Measurements from ENCODE around the gene CAPZB.

CAPZB gene

DNA sequence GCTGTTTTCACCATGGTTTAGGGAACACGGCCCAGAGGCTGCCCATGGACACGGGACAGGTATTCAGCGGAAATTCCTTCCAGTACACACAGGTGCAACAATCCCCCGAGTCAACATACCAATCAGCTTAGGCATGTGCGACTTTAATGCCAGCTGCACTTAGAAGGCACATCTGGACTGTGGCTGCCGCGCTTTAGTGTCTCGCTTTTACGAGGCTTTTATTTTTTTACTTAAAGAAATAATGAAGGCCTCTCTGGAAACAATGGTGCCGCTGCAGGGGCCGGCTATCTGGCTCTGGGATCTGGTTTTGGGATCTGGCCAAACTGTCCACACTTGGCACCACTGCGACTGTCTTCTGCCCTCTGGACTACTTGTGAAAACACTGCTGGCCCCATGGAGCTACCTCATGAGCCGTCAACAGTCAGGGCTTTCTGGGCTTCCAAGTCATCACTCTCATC, 117.7 kb downstream of the CAPZB start:
- DNase-seq (ENCODE audit: low read depth) = no peak

DNA sequence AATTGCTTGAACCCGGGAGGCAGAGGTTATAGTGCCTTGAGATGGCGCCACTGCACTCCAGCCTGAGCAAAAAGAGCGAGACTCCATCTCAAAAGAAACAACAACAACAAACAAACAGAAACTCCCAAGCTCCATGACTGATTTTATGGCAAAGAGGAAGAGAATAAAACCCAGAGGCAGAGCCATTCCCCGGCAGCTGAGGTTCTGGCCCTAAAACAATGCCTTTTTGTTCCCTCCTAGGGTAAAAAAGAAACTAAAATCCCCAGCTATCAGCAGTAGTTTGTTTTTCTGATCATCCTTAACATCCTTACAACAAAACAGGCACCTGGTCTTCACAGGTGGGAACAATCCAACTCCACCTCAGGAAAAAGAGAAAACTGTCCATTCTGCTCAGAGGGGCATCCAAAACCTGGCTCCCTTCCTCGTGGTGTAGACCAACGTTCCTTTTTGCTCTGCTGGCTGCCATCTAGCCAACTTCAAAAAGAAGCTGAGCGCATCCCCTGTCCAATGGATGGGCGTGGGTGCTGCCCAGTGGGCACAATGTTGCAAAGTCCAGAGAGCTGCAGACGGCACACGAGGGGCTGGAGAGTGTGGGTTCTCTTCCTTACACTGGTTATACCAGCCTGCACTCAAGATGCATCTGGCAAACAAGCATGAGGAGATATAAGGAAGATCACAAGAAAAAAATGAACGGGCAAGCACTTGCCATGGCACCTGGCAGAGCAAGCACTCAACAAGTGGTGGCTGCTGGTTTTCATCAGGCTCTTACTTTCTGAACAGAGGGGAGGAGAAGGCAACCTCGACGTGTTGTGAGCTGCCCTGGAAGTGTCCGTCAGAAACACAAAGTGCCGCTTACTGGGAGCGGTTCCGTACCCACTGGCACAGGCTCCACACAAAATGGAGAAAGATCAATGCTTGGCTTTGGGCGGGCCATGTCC, 118.5 kb downstream of the CAPZB start:
- DNase-seq (ENCODE audit: low read depth) = no peak

DNA sequence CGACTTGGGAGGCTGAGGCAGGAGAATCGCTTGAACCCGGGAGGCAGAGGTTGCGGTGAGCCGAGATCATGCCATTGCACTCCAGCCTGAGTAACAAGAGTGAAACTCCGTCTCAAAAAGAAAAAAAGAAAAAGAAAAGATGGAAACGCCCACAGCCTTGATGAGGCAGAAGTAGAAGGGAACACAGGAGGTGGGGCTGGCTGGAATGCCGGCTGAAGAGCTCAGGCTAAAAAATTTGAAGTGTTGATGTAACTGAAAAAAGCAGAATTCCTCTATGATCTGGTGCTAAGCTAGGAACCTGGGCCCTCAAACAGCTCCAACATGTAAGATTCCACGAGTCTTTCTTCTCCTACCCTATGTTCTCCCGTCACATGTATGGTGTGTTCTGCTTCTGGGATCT, 119.6 kb downstream of the CAPZB start:
- no peak for DNase-seq (ENCODE audit: low read depth)

DNA sequence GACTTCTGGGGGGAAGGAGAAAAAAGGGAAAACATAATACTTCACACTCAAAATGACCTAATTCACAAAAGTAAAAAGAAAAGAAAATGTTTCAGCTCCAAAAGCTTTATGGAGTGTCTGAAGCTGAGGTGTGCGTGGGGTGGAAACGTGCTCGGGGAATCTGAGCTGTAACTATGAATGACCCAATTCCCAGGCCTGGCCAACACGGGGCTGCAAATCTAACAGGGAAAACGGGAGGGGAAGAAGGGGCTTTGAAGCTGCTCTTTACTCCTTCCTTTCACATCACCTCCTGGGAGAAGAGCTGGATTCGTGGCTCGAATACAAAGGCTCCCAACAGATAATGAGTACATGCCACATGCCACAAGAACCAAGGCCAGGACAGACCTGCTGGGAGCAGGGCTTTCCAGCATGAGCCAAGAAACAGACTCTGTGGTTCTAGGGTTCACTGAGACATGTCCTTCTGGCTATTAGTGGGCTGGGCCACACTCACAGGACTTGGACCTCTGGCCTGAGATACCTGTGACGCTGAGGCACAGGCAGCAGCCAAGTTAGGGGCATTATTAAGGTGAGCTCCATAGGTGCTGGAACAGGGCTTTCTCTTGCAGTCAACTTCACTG, 121.7 kb downstream of the CAPZB start:
- no peak for DNase-seq (ENCODE audit: low read depth)

DNA sequence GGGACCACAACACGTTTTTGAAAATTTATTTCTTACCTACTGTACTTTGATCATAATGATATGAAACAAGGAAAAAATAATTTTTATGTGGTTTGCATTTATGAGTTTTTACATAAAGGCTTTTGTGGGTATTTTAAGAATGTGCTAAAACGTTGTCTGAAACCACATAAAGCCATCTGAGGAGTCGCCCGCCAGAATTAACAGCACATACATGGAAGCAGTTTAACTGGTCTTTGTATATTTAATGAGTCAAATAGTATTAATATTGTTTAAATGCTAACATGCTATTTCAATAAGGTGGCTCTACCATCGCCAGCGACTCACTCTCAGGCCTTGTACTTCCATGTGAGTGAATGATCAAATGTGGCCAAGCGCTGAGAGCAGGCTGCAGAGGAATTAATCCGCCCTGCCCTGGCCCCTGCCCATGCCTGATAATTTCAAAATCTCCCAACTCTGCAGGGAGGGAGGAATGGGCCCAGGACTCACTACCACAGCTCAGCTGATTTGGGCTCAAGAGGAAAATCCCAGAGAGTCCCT, 123.7 kb downstream of the CAPZB start:
- DNase-seq (ENCODE audit: low read depth) = no peak

DNA sequence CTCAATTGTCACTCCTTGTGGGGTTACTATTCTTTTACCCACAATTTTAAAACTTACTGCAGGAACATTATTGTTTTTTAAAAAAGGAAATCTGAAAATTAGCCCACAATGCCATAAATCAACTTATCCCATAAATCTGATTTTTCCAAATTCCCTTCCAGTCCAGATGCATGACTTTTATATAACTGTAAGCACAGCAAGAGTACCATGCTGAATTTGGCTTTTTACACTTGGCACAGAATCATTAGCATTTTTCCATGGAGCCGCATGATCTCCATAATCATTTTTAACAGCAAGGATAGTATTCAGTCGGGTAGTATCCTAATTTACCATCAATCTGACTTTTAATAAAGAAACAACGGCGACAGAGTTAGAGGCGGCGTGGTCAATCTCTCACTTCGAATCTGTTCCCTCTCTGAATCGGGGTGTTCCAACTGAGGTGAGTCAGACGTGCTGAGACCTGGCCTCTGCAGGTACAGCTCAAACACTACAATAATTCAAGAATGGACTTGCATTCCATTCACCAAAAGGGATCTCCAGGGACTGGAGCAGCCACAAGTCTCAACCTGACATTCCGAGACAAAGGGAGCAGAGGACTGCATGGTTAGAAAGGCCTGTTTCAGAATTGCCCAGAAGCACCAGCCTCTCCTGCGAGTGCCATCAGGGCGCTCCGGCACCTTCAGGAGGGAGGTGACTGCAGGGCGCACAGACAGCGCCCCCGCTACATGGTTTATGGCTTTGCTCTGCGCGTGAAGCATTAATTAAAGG, 124.3 kb downstream of the CAPZB start:
- no peak for DNase-seq (ENCODE audit: low read depth)

DNA sequence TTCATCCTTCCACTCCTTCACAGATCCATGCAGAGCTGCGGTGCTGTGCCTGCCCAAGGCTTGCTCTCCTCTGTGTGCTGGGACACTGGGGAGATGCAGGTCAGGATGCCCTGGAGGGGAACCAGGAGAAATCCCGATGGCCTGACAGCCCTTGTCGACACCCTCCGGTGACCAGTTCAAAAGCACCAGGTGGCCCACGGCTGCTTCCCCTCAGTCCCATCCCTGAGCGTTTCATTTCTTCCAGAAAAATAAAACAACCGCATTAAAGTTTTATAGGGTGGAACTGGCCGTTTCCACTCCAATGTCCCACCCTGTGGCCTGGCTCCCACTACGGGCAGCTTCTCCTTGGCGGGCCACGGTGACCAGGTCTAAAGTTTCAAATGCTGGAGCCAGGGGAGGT, 124.9 kb downstream of the CAPZB start:
- DNase-seq (ENCODE audit: low read depth) = no peak

DNA sequence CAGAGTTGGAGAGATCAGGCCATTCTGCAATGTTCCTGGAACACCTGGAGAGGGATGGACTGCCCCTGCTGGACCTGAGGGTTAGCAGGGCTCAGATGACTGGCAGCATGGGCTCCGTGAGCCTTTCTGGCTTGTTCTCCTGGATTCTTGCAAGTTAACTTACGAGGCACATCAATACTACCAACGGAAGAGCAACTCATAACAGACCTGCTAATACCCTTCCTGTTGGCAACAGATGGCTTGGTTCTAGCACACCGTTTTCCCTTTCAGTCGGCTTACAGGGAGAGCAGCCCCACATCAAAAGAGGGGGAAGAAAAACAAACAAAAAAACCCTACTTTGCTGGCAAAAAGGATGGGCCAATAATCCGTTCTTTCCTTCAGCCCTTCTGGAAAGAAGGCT, 125.3 kb downstream of the CAPZB start:
- no peak for DNase-seq (ENCODE audit: low read depth)

DNA sequence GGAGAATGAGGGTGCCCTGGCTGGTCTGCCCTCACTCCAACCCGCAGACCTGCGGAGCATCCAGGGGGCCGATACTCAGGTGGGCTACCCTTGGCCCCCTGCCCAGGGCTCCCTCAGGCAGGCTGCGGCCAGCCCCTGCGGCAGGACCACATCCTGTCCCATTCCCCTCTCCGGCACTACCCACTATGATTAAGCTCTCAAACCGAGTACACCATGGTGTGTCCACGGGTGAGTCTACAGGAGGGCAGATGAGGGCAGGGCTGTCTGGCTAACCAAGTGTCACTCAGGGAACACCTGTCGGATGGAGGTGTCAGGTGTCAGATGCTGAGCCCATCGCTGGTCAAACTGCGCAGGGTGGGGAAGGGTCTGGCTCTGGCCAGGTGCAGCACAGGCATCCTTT, 126.0 kb downstream of the CAPZB start:
- no peak for DNase-seq (ENCODE audit: low read depth)

DNA sequence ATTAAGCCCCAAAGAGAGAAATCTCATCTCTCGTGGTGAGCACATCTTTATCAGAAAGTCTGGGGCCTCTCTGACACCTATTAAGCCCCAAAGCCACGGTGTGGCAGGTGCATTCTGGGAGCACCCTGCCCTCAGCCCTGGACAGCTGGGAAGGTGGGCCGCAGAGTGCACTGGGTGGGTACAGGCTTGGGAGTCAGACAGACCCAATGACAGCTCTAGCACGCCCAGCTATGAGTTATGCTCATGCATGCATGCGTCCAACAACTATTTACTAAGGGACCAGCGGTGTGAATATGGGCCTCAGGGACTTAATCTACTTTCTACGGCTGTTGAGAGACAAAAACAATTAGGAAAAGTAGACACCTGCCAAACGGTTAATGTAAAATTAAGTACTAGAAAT, 126.6 kb downstream of the CAPZB start:
- no peak for DNase-seq (ENCODE audit: low read depth)

DNA sequence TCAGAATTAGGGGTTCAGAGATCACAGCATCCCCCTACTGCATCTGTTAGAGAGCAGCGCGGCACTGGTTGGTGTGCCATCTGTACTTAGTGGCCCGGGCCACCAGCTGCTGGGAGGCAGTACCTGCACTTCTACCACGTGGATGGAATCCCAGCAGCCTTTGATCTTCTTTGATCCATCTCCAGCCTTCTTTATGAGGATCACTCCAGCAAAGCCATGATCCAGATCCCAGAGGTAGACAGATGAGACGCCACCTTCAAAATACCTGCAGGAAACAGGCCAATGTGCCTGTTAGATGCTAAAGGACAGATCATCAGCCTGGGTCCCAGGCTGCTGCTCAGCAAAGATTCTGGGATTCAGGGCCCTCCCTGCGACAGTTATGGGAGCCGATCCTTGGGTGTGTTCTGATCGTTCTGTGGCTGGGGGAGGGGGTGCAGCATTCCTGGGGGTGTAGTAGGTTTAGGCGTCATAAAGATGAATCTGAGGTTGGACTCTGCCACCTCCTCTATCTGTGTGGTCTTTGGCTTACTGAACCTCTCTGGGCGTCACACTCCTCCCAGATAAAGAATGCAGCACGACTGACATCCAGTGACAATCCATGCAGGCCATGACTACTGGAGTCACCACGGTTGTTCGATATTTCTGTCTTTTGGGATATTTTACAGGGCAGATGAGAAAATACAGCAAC, 127.9 kb downstream of the CAPZB start:
- no peak for DNase-seq (ENCODE audit: low read depth)

DNA sequence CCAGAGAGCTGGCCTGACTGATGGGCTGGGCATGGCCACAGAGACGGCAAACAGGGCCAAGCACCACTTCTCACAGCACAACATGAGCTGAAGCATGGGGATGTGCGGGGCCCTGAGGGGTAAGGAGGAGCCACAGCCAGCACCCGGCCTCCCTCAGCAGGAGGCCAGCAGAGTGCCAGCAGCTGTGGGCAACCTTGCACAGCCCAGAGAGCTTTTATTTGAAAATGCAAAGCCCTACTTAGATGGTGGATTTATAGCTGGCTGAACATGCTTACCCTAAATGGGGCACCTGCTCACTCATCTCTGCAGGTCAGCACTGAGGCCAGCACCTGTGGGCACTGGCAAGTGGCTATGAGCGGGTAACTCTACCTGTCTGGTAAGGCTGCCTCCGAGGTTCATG, 129.1 kb downstream of the CAPZB start:
- DNase-seq (ENCODE audit: low read depth) = no peak

DNA sequence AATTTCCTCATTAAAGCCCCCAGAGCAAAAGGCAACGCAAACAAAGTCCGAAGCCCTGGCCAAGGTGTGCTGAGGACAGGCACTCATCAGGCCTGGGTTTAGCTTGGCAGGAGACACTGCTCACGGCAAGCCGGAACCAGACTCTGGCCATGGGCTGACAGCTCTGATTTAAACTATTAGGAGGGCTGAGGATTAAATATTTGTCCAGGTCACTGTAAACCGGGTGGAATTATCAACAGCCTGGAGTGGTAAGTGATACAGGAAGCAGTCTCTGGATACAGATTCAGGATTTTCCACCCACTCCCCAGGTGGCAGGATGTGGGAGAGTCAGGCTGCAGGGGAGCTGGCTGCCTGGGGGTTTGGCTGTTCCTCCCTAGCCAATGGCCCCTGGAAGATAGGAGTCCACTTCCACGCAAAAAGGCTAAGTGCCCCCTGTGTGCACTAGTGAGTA, 130.8 kb downstream of the CAPZB start:
- DNase-seq (ENCODE audit: low read depth) = no peak

DNA sequence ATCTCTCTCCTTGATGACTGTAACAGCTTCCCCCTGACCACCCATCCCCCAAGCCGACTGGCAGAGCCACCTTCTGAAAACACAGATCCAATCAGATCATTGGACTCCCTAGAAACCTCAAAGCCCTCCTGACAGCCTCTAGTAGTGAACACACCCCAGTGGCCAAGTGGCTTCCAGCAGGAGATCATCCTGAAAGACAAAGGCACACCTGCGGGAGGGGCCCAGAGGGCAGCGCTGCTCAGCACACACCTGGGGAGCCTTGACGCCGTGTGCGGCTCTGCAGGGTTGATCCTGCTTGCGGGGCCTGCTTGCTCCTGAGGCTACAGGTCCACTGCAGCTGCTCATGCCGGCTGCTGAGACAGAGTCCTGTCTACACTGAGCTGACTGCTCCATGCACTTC, 131.7 kb downstream of the CAPZB start:
- DNase-seq (ENCODE audit: low read depth) = no peak

DNA sequence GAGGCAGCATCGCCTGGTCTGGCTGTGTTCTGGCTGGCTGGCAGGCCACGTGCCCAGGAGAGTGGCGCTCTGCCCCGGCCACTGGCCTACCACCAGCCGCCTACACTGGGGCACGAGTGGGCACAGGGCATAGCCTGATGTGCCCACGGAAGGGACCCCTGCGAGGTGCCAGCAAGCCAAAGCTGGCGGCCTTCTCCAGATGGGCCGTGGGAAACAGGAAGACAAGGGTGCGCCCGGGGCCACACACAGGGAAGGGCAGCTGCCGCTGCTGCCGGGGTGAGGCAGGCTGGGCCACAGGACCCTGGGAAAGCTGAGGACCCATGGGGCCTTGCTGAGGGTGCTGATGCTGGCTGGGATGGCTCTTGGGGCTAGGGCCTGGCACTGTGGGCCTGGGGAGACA, 132.5 kb downstream of the CAPZB start:
- DNase-seq (ENCODE audit: low read depth) = no peak

DNA sequence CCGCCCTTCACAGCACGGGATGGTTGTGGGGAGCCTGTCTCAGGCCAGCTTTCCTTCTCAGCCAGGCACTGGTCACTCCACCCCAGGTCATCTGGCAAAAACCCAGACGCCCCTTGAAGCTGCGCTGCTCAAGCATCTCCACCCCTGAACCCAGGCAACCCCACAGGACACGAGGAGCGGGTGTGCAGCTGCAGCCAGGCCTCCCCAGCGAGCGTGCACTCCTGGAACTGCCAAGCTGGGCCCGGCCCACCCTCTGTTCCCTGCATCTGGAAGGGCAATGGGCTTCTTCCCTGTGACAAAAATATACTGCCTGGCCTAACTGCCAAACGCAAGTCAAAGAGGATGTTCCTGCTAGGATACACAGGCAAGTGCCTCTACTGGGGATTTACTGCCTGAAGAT, 133.5 kb downstream of the CAPZB start:
- DNase-seq (ENCODE audit: low read depth) = no peak

DNA sequence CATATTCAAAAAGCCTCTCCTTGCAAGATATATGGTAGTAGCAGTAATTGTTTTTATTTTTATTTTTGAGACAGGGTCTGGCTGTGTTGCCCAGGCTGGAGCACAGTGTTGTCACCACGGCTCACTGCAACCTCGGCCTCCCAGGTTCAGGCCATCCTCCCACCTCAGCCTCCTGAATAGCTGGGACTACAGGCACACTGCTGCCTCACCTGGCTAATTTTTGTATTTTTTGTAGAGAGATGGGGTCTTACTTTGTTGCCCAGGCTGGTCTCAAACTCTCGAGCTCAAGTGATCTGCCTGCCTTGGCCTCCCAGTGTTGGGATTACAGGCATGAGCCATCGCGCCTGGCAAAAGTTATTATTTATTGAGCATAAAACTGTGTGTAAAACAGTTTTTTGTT, 134.8 kb downstream of the CAPZB start:
- DNase-seq (ENCODE audit: low read depth) = no peak

DNA sequence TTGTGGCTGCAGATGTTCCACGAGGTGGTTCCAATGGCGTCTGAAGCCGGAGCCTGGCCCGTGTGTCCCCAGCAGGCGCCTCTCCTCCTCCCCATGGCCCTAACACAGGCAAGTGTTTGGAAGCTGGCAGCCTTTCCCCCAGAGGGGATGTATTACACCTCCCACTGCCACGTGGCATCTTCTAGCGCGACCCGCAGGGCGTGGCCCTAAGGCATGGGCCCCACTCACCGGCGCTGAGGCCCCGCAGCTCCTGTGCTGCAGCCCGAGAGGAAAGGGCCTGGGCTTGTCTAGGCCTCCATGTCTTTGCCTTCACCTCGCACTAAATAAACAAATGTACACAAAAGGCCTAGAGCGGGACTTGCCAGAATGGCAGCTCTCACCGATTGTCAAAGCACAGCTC, 135.3 kb downstream of the CAPZB start:
- DNase-seq (ENCODE audit: low read depth) = no peak

DNA sequence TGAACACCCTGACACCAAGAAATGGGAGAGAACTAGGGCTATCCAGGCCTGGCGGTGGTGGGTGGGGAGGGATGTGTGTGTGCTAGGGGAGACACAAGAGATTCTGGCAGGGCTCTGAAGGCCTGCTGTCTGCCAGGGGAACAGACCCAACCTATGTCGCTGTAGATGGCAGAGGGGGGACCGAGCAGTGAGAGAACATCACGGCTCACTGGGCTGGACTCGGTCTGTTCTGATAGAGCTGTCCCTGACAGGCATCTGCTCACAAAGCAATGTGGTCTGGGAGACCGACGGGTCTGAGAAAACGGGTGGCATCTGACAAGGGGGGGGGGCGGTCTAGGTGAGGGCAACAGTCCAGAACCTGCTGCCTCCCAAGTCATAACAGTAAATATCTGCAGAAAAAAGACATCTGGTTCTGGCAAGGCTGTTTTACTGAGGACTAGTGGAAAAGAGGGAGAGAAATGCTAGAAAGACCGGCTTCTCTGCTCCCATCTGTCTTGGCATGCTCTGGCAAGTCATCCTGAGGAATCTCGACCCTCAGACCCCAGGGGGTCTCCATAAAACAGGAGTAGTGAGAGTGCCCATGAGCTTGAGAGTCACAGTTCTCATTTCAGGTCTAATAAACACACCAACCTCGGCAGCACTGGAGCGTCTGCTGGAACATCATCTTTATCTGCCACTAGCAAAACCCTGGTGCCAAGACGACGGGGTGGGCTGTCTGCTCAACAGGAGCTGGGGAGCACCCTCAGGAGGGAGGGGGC, 136.7 kb downstream of the CAPZB start:
- DNase-seq (ENCODE audit: low read depth) = no peak

DNA sequence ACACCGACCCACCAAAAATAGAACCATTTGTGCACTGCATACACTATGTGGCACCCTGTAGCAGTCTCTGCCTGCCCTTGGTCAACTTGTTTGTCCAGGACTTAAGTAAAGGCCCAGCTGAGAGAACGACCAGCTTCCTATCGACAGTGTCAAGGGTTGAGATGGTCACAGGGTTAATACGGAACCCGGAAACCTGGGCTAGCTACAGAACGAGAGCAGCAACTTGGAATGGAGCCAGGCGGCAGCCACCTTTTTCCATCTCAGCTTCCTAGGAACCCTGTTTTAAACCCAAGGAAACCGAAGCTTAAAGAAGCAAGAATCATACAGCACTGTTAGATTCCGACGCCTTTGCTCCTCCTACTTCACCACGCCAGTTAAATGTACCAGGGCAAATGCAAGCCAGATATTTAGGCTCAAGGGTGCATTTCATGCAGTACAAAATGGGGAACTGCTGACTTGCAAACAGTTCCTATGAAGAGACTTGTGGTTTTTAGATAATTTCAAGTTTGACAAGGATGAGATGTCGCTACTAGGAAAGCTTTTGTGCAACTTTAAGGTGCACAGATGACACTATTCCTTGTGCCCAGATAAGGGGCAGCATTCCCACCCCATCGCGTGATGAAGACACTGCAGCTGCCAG, 137.7 kb downstream of the CAPZB start:
- DNase-seq (ENCODE audit: low read depth) = no peak

DNA sequence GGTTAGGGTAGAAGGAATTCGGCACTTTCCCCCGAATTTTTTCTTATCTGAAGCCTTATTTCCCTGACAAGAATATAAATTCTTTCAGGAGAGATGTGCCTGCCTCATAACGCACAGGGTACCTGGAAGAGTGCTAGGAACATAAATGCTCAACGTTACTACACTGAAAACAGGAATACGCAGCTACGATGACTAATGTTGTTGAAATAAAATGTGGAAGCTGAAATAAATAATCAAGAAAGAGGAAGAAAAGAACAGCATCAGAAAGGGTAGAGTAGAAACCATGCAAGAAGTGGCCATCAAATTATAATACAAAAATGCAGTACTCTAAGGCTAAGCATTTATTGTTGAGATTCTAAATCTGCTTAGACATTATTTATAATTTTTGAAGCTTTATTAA, 139.3 kb downstream of the CAPZB start:
- DNase-seq (ENCODE audit: low read depth) = no peak
